Measurements from ENCODE around the gene PIAS1. TPM values are rescaled to one million over a fixed set of nuclear protein-coding genes. Genes with fewer than 3 reads are reported as not detected.
"Not testable (repeated sequence)": the region's sequence is repeated elsewhere in the genome, so short reads cannot be mapped to it uniquely, and the experiment has no call there.

The PIAS1 gene
- total and polyA plus RNA-seq, 12 donors, result 5.8 to 37.9 (median 30.3) TPM

- Histone ChIP-seq H3K4me1 (peaks cover 0 to 47% (median 8%) of the 10 kb centered on the region in 9 donors), H3K36me3 (peaks cover 0 to 11% (median 0%) of the 10 kb centered on the region in 9 donors), H3K27me3 (no peaks in the 10 kb centered on the region), H3K4me3 (no peak overlapping the region), H3K27ac (no peak overlapping the region), H3K9me3 (no peaks in the 10 kb centered on the region)
- DNase-seq (no peak), ATAC-seq (no peak)
- TF ChIP-seq CTCF (IDR thresholded peaks at IDR 0.05), result no peak
- 94 to 96% methylated on average over 14 of the region's 14 CpGs for WGBS, 2 donors
- intact Hi-C loops (cut with DNase I), result loop anchor here in 3 of 10 donors (5.0 to 10.0 kb wide), 2 partner anchors 347 to 349 kb away; no protein-coding TSS in a partner anchor
Observed at GRCh38 chr15:68211656-68212320, 157.7 kb downstream of the PIAS1 start.

GRCh38 chr15:68213491-68213845 lies 159.4 kb downstream of the PIAS1 start:
- intact Hi-C loops (cut with DNase I), result loop anchor here in 3 of 10 donors (5.0 to 10.0 kb wide), 2 partner anchors 349 to 351 kb away; no protein-coding TSS in a partner anchor
- H3K4me3 ChIP-seq, H3K27me3 ChIP-seq, H3K9me3 ChIP-seq, DNase-seq, H3K27ac ChIP-seq, ATAC-seq: not testable (repeated sequence)
- H3K4me1 ChIP-seq, result peaks cover 0 to 39% (median 8%) of the 10 kb centered on the region in 9 donors
- peaks cover 0 to 24% (median 0%) of the 10 kb centered on the region in 9 donors for H3K36me3 ChIP-seq
- WGBS, 2 donors, result 93 to 97% methylated on average over 6 of the region's 6 CpGs

- H3K36me3 ChIP-seq, result peaks cover 0 to 25% (median 0%) of the 10 kb centered on the region in 9 donors
- ATAC-seq, result no peak
- no peak for TF ChIP-seq CTCF (IDR thresholded peaks at IDR 0.05)
- H3K27ac ChIP-seq, result peak overlapping the region in 1 of 10 donors; percentile 11
- intact Hi-C loops (cut with DNase I), result loop anchor here in 3 of 10 donors (5.0 to 10.0 kb wide), 2 partner anchors 349 to 352 kb away; no protein-coding TSS in a partner anchor
- DNase-seq, result no peak
- 90 to 93% methylated on average over 17 of the region's 17 CpGs for WGBS, 2 donors
- no peak overlapping the region for H3K4me3 ChIP-seq
- H3K9me3 ChIP-seq, result no peaks in the 10 kb centered on the region
- H3K4me1 ChIP-seq, result peaks cover 0 to 33% (median 8%) of the 10 kb centered on the region in 9 donors
- no peaks in the 10 kb centered on the region for H3K27me3 ChIP-seq
Observed at GRCh38 chr15:68213991-68214837, 160.1 kb downstream of the PIAS1 start.

GRCh38 chr15:68214838-68215254 lies 160.7 kb downstream of the PIAS1 start:
- H3K27me3 ChIP-seq, result no peaks in the 10 kb centered on the region
- 75 to 80% methylated on average over 6 of the region's 6 CpGs for WGBS, 2 donors

More at GRCh38 chr15:68214838-68215254, 160.7 kb downstream of the PIAS1 start:
- H3K4me3 ChIP-seq, result no peak overlapping the region
- peak overlapping the region in 1 of 10 donors; percentile 11 for H3K27ac ChIP-seq
- H3K4me1 ChIP-seq, result peaks cover 0 to 28% (median 8%) of the 10 kb centered on the region in 9 donors
- H3K9me3 ChIP-seq, result no peaks in the 10 kb centered on the region
- DNase-seq (no peak), ATAC-seq (no peak)
- no peak for TF ChIP-seq CTCF (IDR thresholded peaks at IDR 0.05)
- intact Hi-C loops (cut with DNase I), result loop anchor here in 4 of 10 donors (5.0 to 10.0 kb wide), 3 partner anchors 348 to 353 kb away; no protein-coding TSS in a partner anchor
- peaks cover 0 to 25% (median 0%) of the 10 kb centered on the region in 9 donors for H3K36me3 ChIP-seq

Measured in heart right ventricle (tissue), 16 donors.